Erythroblast (primary cell): ENCODE data around the gene MBD3.

Experiments used
- GATA1 ChIP-seq: IDR thresholded peaks from 2 replicates; pipeline ENCODE4 v1.6.1; 2011; ENCODE audit warnings: low read depth, mild to moderate bottlenecking, control low read depth, low read length, moderate library complexity
- POLR2A ChIP-seq: IDR thresholded peaks from 2 replicates; pipeline ENCODE4 v1.6.1; 2011; ENCODE audit warnings: mild to moderate bottlenecking, low read length

GRCh38 chr19:1567848-1568227 is 24.8 kb downstream of the MBD3 start:
- TF ChIP-seq POLR2A (no peak), GATA1 (no peak)
